ENCODE data around the gene CLSTN2.

Gene CLSTN2

DNA sequence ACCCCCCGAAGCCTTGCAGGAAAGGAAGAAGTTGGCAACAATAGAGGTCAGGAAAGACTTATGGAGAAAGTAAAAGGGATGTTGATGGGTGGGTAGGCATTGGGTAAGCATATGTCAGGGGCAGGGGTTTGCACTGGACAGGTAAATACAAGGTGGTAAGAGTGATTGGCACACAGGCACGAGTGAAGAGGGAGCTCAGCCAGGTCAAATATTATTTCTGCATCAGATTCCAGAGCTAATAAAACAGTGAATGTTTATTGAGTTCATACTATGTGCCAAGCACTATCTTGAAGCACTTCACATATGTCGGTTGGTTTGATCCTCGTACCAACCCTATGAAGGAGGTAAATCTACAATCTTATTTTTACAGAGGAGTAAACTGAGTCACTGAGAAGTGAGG is 6.6 kb downstream of the CLSTN2 start:
- no peak for TF ChIP-seq FOXP2 (optimal IDR thresholded peaks at IDR 0.05; ENCODE audit: borderline replicate concordance, extremely low read depth, extremely low read length, insufficient read depth)
- TF ChIP-seq, protein P1, sequence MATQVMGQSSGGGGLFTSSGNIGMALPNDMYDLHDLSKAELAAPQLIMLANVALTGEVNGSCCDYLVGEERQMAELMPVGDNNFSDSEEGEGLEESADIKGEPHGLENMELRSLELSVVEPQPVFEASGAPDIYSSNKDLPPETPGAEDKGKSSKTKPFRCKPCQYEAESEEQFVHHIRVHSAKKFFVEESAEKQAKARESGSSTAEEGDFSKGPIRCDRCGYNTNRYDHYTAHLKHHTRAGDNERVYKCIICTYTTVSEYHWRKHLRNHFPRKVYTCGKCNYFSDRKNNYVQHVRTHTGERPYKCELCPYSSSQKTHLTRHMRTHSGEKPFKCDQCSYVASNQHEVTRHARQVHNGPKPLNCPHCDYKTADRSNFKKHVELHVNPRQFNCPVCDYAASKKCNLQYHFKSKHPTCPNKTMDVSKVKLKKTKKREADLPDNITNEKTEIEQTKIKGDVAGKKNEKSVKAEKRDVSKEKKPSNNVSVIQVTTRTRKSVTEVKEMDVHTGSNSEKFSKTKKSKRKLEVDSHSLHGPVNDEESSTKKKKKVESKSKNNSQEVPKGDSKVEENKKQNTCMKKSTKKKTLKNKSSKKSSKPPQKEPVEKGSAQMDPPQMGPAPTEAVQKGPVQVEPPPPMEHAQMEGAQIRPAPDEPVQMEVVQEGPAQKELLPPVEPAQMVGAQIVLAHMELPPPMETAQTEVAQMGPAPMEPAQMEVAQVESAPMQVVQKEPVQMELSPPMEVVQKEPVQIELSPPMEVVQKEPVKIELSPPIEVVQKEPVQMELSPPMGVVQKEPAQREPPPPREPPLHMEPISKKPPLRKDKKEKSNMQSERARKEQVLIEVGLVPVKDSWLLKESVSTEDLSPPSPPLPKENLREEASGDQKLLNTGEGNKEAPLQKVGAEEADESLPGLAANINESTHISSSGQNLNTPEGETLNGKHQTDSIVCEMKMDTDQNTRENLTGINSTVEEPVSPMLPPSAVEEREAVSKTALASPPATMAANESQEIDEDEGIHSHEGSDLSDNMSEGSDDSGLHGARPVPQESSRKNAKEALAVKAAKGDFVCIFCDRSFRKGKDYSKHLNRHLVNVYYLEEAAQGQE (IDR thresholded peaks at IDR 0.05; ENCODE audit: insufficient read depth in 1 of 2, low read depth in 2 of 2, low read length in 2 of 2) = no peak
- no peak for TF ChIP-seq POLR2AphosphoS5 (IDR thresholded peaks at IDR 0.05; ENCODE audit: low read depth, low read length)
- no peak for TF ChIP-seq TAF1 (IDR thresholded peaks at IDR 0.05; ENCODE audit: borderline replicate concordance, insufficient read depth, low read length)
- TF ChIP-seq SIN3A (IDR thresholded peaks at IDR 0.05; ENCODE audit: borderline replicate concordance, insufficient read depth, low read length) = no peak

DNA sequence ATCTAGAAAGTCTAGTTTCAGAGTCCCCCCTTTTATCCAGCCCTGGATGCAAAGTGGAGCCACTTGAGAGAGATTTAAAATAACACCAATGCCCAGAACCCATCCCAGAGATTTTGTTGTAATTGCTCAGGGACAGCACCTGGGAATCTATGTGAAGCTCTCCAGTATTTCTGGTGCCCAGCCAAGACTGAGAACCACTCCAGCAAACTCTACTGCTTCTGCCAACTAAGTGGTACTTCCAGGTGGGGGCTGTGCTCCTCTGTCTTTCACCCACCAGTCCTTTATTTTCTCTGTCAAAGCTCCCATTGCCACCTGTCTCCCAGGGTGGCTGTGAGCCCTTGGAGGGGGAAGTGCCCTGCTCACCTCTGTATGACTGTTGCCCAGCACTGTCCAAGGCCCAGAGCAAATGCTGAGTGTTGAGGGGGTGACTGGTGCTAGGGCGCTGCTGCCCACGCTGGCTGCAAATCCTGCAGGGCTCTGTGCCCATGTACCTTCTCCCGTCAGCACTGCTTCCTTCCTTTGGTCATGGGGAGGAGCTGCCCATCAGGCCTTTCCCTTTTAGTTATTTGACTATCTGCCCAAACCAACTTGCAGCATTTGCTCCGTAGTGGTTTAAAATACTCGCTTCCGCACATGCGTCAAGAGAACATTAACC is 9.4 kb downstream of the CLSTN2 start:
- TF ChIP-seq, protein P1 (IDR thresholded peaks at IDR 0.05; ENCODE audit: insufficient read depth in 1 of 2, low read depth in 2 of 2, low read length in 2 of 2) = no peak
- TF ChIP-seq SIN3A (IDR thresholded peaks at IDR 0.05; ENCODE audit: borderline replicate concordance, insufficient read depth, low read length) (no peak), POLR2AphosphoS5 (IDR thresholded peaks at IDR 0.05; ENCODE audit: low read depth, low read length) (no peak), TAF1 (IDR thresholded peaks at IDR 0.05; ENCODE audit: borderline replicate concordance, insufficient read depth, low read length) (no peak), FOXP2 (optimal IDR thresholded peaks at IDR 0.05; ENCODE audit: borderline replicate concordance, extremely low read depth, extremely low read length, insufficient read depth) (no peak)

DNA sequence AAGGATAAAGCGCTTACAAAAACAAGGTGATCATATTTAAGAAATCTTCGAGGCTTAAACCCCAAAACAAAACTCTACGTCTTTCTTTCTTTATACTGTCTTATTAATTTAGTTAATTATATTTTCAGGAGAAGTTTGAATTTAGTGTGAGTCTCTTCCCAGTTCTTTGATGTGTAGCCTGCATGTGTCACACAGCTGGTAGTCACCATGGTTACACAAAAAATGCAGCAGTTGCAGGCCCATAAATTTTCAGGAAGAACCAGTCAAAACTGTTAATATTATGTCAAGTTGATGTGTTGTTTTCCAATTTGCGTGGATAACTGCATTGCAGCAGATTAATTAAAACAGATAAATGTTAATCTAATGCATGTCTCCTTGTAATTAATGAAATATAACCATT is 10.4 kb downstream of the CLSTN2 start:
- TF ChIP-seq POLR2AphosphoS5 (IDR thresholded peaks at IDR 0.05; ENCODE audit: low read depth, low read length) (no peak), TAF1 (IDR thresholded peaks at IDR 0.05; ENCODE audit: borderline replicate concordance, insufficient read depth, low read length) (no peak), SIN3A (IDR thresholded peaks at IDR 0.05; ENCODE audit: borderline replicate concordance, insufficient read depth, low read length) (no peak), FOXP2 (optimal IDR thresholded peaks at IDR 0.05; ENCODE audit: borderline replicate concordance, extremely low read depth, extremely low read length, insufficient read depth) (no peak)
- TF ChIP-seq, protein P1 (IDR thresholded peaks at IDR 0.05; ENCODE audit: insufficient read depth in 1 of 2, low read depth in 2 of 2, low read length in 2 of 2) = no peak

DNA sequence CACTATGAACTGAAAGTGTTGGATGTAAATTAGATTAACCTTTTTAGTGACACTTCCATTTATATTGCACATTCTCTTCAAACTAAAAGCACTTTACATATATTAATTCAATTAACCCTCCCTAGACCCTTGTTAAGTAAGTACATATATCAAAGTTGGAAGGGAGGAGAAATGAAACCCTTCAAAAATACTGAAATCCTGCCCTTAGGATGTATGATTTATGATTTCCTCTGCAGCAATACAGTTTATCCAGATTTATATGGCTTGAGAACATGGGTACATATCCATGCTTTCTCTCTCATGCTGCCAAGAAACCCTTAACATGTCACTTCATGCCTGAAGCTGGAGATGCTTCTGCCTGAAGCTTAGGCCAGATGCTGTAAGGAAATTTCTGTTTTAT is 11.0 kb downstream of the CLSTN2 start:
- TF ChIP-seq SIN3A (IDR thresholded peaks at IDR 0.05; ENCODE audit: borderline replicate concordance, insufficient read depth, low read length) (no peak), POLR2AphosphoS5 (IDR thresholded peaks at IDR 0.05; ENCODE audit: low read depth, low read length) (no peak), FOXP2 (optimal IDR thresholded peaks at IDR 0.05; ENCODE audit: borderline replicate concordance, extremely low read depth, extremely low read length, insufficient read depth) (no peak), TAF1 (IDR thresholded peaks at IDR 0.05; ENCODE audit: borderline replicate concordance, insufficient read depth, low read length) (no peak)
- TF ChIP-seq, protein P1 (IDR thresholded peaks at IDR 0.05; ENCODE audit: insufficient read depth in 1 of 2, low read depth in 2 of 2, low read length in 2 of 2) = no peak
